WERI-Rb-1 (cell line): ENCODE results near the gene NAP1L4.

Source experiments
- DNase-seq: peaks from one replicate; pipeline ENCODE4 v3.0.0-alpha.2; 2020
- H3K27ac ChIP-seq: fragments of 250-450 bp; sonication (Bioruptor Pico); 2 replicates; pipeline ENCODE4 v1.5.1; 2020; ENCODE audit warnings: mild to moderate bottlenecking, moderate library complexity
- H3K27me3 ChIP-seq: fragments of 250-450 bp; sonication (Bioruptor Pico); 2 replicates; pipeline ENCODE4 v1.5.1; 2021; ENCODE audit warnings: mild to moderate bottlenecking, low read depth, moderate library complexity; ENCODE audit not compliant: insufficient read depth, severe bottlenecking
- H3K36me3 ChIP-seq: fragments of 250-450 bp; sonication (Bioruptor Pico); 2 replicates; pipeline ENCODE4 v1.5.1; 2020; ENCODE audit warnings: mild to moderate bottlenecking, moderate library complexity
- H3K4me3 ChIP-seq: 2 replicates; pipeline ENCODE4 v1.5.1; 2011; ENCODE audit warnings: low read depth, mild to moderate bottlenecking, control low read depth, low read length
- H3K9me3 ChIP-seq: fragments of 250-450 bp; sonication (Bioruptor Pico); 2 replicates; pipeline ENCODE4 v1.5.1; 2021; ENCODE audit warnings: mild to moderate bottlenecking, moderate library complexity; ENCODE audit not compliant: severe bottlenecking
- TF ChIP-seq, protein P1 (sequence below): IDR thresholded peaks from 2 replicates; pipeline ENCODE4 v1.5.1; 2011; ENCODE audit warnings: low read depth, mild to moderate bottlenecking, control low read depth, inconsistent platforms, low read length

NAP1L4 gene

DNA sequence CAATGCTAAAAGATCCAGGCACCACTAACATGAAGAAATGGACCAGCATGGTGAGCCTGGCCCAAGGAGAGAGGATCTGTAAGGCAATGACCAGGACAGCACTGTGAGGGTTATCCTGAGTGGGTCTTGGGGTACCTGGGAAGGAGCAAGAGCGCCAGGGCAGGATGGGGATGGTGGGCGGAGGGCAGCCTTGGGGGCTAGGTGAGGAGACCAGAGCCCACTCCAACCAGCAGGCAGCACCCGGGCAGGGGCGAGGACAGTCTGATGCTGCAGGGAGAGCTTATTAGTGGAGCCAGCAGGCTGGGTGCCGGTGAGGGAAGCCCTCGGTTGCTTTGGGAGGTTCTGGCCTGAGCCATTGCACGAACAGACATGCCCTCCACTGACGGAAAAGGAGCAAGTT lies 10.7 kb upstream of the NAP1L4 start:
- Histone ChIP-seq H3K36me3 (peaks cover 53% of the 10 kb centered on the region), H3K4me3 (no peak overlapping the region), H3K9me3 (no peaks in the 10 kb centered on the region), H3K27me3 (no peaks in the 10 kb centered on the region), H3K27ac (no peak overlapping the region)
- TF ChIP-seq, protein P1, sequence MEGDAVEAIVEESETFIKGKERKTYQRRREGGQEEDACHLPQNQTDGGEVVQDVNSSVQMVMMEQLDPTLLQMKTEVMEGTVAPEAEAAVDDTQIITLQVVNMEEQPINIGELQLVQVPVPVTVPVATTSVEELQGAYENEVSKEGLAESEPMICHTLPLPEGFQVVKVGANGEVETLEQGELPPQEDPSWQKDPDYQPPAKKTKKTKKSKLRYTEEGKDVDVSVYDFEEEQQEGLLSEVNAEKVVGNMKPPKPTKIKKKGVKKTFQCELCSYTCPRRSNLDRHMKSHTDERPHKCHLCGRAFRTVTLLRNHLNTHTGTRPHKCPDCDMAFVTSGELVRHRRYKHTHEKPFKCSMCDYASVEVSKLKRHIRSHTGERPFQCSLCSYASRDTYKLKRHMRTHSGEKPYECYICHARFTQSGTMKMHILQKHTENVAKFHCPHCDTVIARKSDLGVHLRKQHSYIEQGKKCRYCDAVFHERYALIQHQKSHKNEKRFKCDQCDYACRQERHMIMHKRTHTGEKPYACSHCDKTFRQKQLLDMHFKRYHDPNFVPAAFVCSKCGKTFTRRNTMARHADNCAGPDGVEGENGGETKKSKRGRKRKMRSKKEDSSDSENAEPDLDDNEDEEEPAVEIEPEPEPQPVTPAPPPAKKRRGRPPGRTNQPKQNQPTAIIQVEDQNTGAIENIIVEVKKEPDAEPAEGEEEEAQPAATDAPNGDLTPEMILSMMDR = no peak
- no peak for DNase-seq

DNA sequence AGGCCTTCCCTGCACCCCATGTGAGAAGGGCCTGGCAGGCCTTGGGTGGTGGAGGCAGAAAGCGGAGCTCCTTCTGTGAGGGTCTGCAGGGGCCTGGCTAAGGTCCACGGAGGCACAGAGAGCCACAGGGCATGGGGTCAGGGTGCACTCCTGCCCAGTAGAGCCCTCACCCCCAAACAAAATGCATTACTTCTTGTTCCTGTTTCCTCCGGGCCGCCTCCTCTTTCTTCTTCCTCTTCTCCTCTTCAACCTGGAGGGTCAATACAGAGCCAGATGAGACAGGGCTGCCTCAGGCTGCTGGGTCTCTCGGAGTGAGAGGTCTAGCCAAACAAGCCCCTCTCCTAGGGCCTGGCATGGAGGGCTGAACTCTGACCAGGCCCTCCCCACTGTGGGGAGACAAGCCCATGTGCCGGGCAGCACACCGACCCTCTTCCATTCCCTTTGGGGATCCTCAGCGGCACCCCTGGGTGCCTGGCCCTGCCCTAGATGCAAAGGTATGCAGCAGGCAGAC lies 10.3 kb upstream of the NAP1L4 start:
- H3K27me3 ChIP-seq = no peaks in the 10 kb centered on the region
- H3K9me3 ChIP-seq = no peaks in the 10 kb centered on the region
- peaks cover 53% of the 10 kb centered on the region for H3K36me3 ChIP-seq
- no peak for DNase-seq
- no peak overlapping the region for H3K4me3 ChIP-seq
- no peak overlapping the region for H3K27ac ChIP-seq
- TF ChIP-seq, protein P1 = no peak

DNA sequence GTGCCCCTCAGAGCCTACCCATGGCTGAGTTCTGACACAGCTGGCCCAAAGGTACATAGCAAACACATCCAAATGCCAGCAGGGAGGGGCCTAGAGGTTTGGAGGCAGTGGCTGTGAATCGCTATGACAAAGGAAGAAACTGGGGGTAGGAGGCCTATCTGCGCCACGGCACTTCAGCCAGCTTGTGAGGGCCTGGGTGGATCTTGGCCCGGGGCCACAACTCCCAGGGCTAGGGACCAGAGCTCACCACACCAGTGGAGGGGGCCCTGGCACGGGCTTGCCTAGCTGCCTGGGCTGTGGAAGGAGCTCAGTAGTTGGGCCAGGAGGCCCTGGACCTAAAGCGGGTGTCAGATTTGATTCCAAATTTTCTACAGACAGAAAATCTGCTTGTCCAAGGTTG lies 9.4 kb upstream of the NAP1L4 start:
- no peak overlapping the region for H3K27ac ChIP-seq
- TF ChIP-seq, protein P1 = no peak
- H3K4me3 ChIP-seq = no peak overlapping the region
- no peaks in the 10 kb centered on the region for H3K27me3 ChIP-seq
- H3K36me3 ChIP-seq = peaks cover 51% of the 10 kb centered on the region
- DNase-seq = no peak
- H3K9me3 ChIP-seq = no peaks in the 10 kb centered on the region

DNA sequence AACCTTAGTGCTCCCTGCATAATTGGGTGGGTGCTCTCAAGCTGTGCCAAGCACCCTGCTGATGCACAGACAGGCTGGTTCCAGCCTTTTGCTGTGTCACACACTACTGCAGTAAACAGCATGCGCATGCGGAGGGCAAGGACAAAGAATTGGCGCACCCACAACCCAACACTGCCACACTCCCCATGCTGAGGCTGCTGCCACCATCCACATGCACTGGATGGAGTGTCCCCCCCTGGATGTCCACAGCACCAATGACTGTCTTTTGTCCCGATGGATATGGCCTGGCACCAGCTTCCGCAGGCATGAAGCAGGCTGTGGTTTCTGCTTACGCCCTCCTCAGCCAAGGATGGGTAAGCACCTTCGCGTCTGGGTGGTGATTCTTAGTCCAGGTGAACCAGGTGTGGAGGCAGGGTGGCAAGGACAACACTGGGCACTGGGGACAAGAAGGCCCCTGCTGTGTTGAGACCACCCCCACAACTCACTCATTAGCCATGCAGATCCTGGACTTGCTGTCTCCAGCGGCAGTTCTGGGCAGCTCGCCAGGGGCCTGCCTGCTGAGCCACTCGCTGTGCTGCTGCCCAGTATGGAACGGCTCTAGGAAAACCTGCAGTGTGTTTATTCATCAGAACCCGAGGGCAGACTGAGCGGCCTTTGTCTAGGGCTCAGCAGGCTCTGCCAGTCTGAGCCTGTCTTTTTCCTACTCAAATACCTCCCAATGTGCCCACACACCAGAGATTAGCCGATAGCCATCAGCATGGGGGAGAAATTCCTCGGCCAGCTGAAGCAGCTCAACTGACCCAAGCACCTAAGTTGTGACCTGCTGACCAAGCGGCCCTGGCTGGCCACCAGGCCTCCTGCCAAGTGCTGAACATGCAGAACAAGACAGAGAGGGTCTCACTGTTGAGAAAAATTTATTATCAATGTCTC lies 8.2 kb upstream of the NAP1L4 start:
- Histone ChIP-seq H3K36me3 (peaks cover 46% of the 10 kb centered on the region), H3K27ac (no peak overlapping the region), H3K27me3 (no peaks in the 10 kb centered on the region), H3K4me3 (no peak overlapping the region), H3K9me3 (no peaks in the 10 kb centered on the region)
- TF ChIP-seq, protein P1 = no peak
- DNase-seq = no peak

DNA sequence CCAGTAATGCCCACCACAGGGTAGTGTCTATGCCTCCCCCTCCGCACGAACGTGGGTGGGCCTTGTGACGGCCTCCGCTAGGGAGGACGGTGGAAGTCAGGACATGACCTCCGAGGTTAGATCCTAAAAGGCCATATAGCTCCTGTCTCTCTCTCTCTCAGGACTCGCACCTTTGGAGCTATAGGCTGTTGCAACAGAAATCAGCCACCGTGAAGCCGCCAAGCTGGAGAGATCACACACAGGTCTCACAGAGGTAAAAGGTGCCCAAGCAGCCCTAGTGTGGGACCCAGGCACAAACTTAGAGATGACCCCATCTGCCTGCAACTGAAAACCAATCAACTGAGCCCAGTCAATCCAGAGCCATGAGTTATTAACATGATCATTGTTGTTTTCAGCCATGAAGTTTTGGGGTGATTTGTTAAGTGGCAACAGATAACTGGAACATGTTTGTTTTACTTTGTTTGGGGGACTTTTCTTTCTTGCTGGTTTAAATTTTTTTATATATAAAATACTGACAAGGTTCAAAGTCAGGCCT lies 7.4 kb upstream of the NAP1L4 start:
- no peak overlapping the region for H3K4me3 ChIP-seq
- DNase-seq = no peak
- peaks cover 44% of the 10 kb centered on the region for H3K36me3 ChIP-seq
- no peaks in the 10 kb centered on the region for H3K27me3 ChIP-seq
- no peak overlapping the region for H3K27ac ChIP-seq
- TF ChIP-seq, protein P1 = no peak
- H3K9me3 ChIP-seq = no peaks in the 10 kb centered on the region
